CD4-positive, alpha-beta T cell treated with Interleukin-4 for 1 hour (primary cell): Measurements from ENCODE around the gene SELENOV.

ENCODE experiments used
- DNase-seq, 2 donors: peaks; one replicate each; pipeline ENCODE4 v3.0.0-alpha.2; 2020 to 2022

SELENOV gene

DNA sequence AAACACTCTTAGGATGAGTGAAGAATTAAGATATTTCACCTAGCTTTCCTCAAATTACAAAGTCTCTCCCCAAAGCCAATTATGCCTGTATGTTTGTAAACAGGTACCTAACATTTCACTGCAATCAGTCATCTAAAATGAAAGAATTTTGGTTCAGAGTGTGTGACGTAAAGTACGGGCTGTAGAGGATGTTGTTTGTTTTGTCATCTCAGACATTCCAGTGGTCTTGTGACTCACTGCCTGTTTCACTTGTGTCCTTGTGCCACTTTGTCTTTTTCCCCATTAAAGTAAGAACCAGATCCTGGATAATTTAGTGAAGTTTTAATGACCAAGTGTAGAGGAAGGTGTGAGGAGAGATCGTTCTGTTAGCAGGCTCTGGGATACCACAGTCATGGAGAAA lies 53.7 kb downstream of the SELENOV start:
- no peak for DNase-seq
